ENCODE measurements around the gene NOX5. TPM values are rescaled to one million over a fixed set of nuclear protein-coding genes. Genes with fewer than 3 reads are reported as not detected.
A peak's percentile ranks its signal among the peaks of the same experiment; 100 is the strongest.

The NOX5 gene
- total and polyA plus RNA-seq, 10 donors, result 0.36 to 29.2 (median 13.5) TPM

DNA sequence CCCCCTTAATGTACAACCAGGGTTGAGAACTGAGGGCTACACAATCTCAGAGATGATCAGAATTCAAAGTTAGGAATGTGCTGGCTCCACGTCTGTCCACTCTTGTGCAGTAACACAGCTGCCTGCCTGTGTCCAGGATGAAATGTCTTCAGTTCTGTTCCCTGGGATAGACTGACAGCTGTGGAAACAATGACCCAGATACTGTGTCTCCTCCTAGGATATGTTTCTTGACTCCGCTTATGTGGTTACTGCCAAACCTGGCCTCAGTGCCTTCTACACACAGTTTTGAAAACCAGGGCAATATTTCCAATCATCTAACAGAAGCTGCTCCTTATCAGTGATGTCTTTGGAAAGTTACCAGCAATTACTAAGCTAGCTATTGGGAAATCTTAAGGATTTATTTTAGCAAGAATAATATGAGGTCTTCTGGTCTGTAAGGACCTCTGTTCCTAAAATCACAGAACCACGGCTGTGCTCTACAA, 67.6 kb downstream of the NOX5 start:
- 68 to 75% (median 71%) methylated on average over 3 of the region's 3 CpGs for WGBS, 5 donors
- Histone ChIP-seq H3K9me3 (no peaks in the 10 kb centered on the region), H3K4me1 (peaks cover 5 to 36% (median 15%) of the 10 kb centered on the region in 6 donors), H3K4me3 (no peak overlapping the region), H3K36me3 (no peaks in the 10 kb centered on the region), H3K27ac (peak overlapping the region; percentile 44 to 83 (median 72)), H3K27me3 (replicated peaks in 1 of 7) (peaks cover 0 to 4% (median 0%) of the 10 kb centered on the region in 7 donors)
- intact Hi-C loops (cut with DNase I; ENCODE audit: low total_unique reads), result no loop called here
- no peak for DNase-seq
- no peak for TF ChIP-seq CTCF (IDR thresholded peaks at IDR 0.05 in 8 of 11, conservative IDR thresholded peaks at IDR 0.05 in 3 of 11)
- no peak for TF ChIP-seq POLR2AphosphoS5 (IDR thresholded peaks at IDR 0.05)
- no peak for TF ChIP-seq POLR2A (IDR thresholded peaks at IDR 0.05)

GRCh38 chr15:69082554-69082953, 68.1 kb downstream of the NOX5 start:
- intact Hi-C loops (cut with DNase I; ENCODE audit: low total_unique reads), result no loop called here
- DNase-seq, result no peak
- peaks cover 0 to 6% (median 0%) of the 10 kb centered on the region in 7 donors for H3K27me3 ChIP-seq (replicated peaks in 1 of 7)
- H3K4me3 ChIP-seq, result no peak overlapping the region
- H3K9me3 ChIP-seq, result no peaks in the 10 kb centered on the region
- peak overlapping the region; percentile 44 to 83 (median 72) for H3K27ac ChIP-seq
- WGBS, 5 donors, result 26 to 52% (median 33%) methylated on average over 3 of the region's 3 CpGs
- TF ChIP-seq POLR2A (IDR thresholded peaks at IDR 0.05), result no peak
- TF ChIP-seq POLR2AphosphoS5 (IDR thresholded peaks at IDR 0.05), result no peak
- TF ChIP-seq CTCF (IDR thresholded peaks at IDR 0.05 in 8 of 11, conservative IDR thresholded peaks at IDR 0.05 in 3 of 11), result no peak
- peaks cover 5 to 36% (median 15%) of the 10 kb centered on the region in 6 donors for H3K4me1 ChIP-seq
- H3K36me3 ChIP-seq, result no peaks in the 10 kb centered on the region

GRCh38 chr15:69084404-69085030, 70.0 kb downstream of the NOX5 start:
- DNase-seq, result no peak
- H3K36me3 ChIP-seq, result no peaks in the 10 kb centered on the region
- 45 to 61% (median 51%) methylated on average over 2 of the region's 2 CpGs for WGBS, 5 donors
- H3K4me3 ChIP-seq, result no peak overlapping the region
- H3K9me3 ChIP-seq, result no peaks in the 10 kb centered on the region
- peak overlapping the region in 4 of 8 donors; percentile 41 to 75 (median 60) for H3K27ac ChIP-seq
- peaks cover 5 to 36% (median 15%) of the 10 kb centered on the region in 6 donors for H3K4me1 ChIP-seq
- TF ChIP-seq POLR2AphosphoS5 (IDR thresholded peaks at IDR 0.05), result no peak
- TF ChIP-seq POLR2A (IDR thresholded peaks at IDR 0.05), result no peak
- intact Hi-C loops (cut with DNase I; ENCODE audit: low total_unique reads), result no loop called here
- H3K27me3 ChIP-seq (replicated peaks in 1 of 7), result peaks cover 0 to 14% (median 0%) of the 10 kb centered on the region in 7 donors

DNA sequence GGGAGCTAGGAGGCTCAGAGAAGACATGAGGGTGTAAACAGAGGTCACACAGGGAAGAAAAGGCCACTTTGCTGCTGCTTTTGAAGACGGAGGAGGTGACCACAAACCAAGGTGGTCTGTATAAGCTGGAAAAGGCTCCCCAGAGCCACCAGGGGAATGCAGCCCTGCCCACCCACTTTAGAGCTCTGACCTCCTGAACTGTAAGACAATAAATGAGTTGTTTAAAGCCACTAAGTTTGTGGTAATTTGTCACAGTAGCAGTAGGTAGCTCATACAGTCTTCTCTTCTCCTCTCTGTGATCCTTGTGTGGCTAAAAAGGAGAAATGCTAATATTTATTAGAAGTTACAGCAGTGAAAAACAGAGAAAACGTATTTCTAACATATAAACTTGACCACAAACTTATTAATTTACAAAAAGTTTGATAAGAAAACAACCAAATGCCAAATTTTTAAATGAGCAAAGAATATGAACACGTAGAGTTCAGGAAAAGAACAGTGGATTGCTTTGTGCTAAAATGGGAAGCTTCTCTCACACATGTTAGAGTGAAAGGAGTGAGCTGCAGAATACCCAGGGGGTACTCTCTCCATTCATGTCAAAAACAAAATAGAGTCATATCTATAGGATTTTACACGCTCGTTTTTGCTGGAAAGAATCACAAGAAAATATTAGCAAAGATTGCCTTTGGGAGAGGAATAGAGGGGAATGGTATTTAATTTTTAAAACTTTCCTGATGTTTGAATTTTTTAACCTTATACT, 71.0 kb downstream of the NOX5 start:
- Histone ChIP-seq H3K27ac (no peak overlapping the region), H3K36me3 (no peaks in the 10 kb centered on the region), H3K4me3 (no peak overlapping the region), H3K4me1 (peaks cover 5 to 36% (median 12%) of the 10 kb centered on the region in 6 donors), H3K9me3 (no peaks in the 10 kb centered on the region), H3K27me3 (replicated peaks in 1 of 7) (peaks cover 0 to 14% (median 0%) of the 10 kb centered on the region in 7 donors)
- WGBS, 5 donors, result 57 to 78% (median 62%) methylated on average over 5 of the region's 5 CpGs
- intact Hi-C loops (cut with DNase I; ENCODE audit: low total_unique reads), result no loop called here
- TF ChIP-seq CTCF (IDR thresholded peaks at IDR 0.05 in 8 of 11, conservative IDR thresholded peaks at IDR 0.05 in 3 of 11), result no peak
- TF ChIP-seq POLR2AphosphoS5 (IDR thresholded peaks at IDR 0.05), result no peak
- no peak for TF ChIP-seq POLR2A (IDR thresholded peaks at IDR 0.05)
- no peak for DNase-seq
